Stimulated activated CD4-positive, alpha-beta T cell treated with anti-CD3 and anti-CD28 coated beads, Interleukin-1b, Interleukin-23, amount 100 ng/mL, for 1 hour (primary cell): ENCODE results near the gene FLOT2.
"Not testable (repeated sequence)": the region's sequence is repeated elsewhere in the genome, so short reads cannot be mapped to it uniquely, and the experiment has no call there.

ENCODE experiments used
- DNase-seq, 2 donors: peaks; one replicate each; pipeline ENCODE4 v3.0.0-alpha.2; 2020; ENCODE audit warnings: low read depth in 2 of 2

The FLOT2 gene

DNA sequence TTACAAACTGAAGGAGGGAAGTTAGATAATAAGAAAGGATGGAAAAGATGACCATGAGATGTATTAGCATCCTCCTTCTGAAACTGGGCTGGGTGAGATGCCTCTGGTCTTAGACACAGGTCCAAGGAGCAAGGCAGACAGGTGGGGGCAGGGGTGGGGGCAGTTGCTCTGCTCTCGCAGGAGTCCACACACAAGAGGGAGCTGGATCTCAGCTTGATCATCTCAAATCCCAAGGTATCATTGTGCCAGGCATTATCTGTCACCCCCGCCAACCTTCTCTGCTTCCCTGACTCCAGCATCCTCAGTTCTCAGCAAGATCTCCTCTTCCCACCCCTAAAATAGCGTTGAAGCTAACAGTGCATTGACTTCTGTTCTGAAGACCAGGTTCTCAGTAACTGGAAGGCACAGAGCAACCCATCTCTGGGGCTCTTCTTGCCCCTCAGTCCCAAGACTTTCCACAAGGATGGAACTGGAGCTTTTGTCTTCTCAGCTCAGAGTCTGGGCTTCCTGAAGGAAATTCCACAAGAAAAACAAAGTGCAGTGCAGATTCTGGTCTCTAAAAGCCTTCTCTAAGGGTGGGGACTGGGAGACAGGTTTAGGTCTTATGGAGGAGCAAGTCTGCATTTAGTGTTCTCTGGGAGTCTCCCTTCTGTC lies 1.6 kb downstream of the FLOT2 start:
- DNase-seq = no peak

DNA sequence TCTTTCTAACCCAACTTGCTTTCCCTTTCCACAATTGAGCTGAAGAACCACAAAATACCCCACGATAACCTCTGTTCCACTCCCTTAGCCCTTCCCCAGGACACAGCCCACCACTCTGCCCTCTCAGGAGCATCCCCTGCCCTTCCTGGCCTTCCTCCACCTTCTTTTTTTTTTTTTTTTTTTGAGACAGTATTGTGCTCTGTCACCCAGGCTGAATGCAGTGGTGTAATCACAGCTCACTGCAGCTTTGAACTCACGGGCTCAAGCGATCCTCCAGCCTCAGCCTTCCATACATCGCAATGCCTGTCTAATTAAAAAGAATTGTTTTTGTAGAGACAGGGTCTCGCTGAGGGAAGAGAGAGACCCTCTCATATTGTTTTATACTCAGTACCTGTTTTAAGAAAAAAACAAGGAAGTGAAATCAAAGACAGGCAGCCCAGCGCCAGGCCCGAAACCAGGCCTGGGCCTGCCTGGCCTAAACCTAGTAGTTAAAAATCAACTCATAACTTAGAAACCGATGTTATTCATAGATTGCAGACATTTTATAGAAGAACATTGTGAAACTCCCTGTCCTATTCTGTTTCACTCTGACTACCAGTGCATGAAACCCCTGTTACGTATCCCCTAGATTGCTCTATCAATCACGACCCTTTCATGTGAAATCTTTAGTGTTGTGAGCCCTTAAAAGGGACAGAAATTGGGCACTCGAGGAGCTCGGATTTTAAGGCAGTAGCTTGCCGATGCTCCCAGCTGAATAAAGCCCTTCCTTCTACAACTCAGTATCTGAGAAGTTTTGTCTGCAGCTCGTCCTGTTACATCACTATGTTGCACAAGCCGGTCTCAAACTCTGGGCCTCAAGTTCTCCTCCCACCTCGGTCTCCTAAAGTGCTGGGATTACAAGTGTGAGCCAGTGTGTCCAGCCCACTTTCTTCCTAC lies 4.0 kb downstream of the FLOT2 start:
- DNase-seq = not testable (repeated sequence)

GRCh38 chr17:28892024-28892423 lies 5.5 kb downstream of the FLOT2 start:
- no peak for DNase-seq

DNA sequence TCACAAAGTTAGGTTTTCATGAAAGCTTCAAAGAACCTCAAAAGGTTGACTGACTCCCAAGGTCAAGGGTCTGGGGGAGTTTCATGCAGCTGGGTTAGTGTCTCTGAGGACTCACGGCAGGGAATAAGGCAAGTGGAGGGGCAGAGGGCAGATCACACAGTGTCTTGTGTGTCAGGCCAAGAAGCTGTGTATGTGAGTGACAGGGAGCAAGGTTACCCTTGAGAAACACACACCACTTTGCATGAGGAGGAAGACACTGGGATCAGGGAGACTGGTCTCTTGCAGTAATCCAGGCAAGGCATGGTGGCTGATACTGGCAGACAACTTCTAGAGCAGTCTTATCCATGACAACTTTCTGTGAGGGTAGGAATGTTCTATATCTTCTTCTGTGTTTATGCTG lies 6.3 kb downstream of the FLOT2 start:
- no peak for DNase-seq

DNA sequence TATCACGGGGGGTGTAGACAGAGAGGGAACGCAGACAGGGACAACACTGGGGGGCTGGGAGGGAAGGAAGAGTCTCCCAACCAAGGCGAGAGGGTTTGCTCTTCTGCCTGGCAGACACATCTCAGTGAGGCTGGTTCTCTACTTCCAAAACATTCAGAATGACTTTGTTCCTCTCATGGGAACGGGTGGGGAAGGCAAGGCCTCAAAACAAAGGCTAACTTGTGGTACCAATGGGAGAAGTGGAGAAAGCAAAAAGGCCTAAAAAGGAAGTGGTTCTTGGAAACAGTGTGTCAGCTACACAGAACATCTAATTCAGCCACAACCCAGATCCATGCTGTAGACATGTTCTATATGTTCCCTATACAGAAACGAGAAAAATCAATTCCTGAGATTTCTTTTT lies 7.5 kb downstream of the FLOT2 start:
- no peak for DNase-seq

DNA sequence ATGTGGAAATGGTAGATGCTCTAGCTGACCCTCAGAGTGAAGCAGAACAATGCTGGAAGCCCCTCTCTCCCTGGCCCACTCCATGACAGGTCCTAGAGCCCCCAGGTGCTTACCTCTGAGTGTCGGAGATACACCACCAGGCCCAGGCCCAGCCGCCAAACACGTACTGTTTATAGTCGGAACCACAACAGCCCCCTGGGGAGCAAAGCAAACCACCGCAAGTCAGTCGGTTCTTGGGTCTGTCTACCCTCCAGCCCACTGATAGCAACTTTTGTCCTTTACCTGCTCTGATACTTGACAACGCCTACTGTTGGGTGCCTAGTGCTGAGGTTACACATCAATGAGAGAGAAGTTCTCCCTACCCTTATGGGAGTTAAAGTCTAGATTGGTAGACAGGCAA lies 8.7 kb downstream of the FLOT2 start:
- DNase-seq = no peak

DNA sequence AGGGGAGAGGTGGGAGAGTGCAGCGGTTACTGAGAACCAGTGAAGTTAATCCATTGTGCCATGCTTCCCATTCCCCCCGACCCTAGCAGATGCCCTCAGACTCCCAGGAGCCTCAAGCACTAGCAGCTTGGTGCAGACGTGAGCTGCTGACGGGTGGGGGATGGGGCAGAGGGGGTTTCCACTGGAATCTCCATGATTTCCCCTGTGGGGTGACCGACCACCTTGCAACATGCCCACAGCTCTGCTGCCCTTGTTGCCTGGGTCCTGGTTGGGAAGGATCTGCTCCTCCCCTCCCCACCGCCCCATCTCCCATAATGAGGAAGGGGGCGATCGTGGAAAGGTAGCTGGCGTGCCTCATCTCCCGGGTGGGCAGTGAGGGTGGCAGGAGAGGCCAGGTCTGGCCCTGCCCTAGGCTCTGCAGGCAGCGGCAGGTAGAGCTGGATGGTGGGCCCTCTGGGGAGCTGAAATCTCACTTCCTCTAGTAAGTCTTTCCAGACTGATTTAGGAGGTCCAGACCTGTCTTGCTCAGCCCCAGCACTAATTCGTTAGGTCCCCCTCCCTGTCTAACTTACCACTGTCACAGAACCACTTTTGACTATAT lies 9.6 kb downstream of the FLOT2 start:
- no peak for DNase-seq

DNA sequence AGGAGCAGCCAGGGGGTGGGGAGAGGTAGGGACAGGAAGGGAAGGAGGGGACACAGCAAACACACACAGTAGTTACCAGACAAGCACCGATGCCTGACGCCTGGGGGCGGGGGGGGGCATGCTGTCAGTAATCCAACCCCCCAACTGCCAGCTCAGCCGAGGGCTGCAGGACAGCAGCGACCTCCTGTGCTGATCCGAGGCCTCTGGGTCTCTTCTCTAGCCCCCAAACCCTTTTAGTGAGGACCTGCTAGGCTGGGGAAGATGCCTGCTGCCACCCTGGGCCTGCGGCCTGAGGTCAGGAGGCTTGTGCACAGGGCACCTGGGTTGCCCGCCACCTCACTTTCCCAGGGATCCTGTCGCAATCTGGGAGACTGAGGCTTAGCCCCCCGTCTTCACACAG lies 11.6 kb downstream of the FLOT2 start:
- DNase-seq = no peak

GRCh38 chr17:28885363-28885762 lies 12.2 kb downstream of the FLOT2 start:
- DNase-seq = no peak

DNA sequence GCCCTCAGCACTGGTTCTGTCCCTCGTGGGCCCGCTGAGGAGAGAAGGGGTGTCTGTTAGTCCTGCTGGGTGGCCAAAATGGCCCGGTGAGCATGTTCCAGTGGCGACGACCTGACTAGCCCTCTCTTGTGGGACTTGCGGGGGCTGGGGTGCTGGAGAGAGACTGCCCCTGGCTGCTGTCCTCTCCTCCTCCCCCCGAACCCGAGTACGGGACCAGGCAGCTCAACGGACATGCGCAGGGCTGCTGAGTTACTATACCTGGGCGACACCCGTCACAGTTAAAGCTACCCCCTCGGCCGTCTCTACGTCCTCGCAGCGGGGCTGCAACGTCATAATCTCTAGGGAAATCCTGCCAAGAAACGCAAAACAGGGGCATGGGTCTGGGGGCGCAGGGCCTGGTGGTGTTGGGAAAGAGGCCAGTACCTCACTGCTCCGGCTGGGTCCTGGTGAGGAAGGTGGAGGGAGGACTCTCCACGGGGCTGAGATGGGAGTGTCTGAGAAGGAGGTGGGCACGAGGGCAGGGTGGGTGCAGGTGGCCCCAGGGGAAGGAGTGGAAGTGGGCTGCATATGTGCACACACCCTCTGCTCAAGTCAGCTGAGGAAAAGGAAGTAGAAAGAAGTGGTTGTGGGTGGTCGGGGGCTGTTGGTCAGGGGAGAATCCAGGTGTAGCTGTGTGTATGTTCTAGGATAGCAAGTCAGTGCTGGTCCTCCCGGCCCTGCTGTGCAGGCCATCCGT lies 13.4 kb downstream of the FLOT2 start:
- DNase-seq = no peak

DNA sequence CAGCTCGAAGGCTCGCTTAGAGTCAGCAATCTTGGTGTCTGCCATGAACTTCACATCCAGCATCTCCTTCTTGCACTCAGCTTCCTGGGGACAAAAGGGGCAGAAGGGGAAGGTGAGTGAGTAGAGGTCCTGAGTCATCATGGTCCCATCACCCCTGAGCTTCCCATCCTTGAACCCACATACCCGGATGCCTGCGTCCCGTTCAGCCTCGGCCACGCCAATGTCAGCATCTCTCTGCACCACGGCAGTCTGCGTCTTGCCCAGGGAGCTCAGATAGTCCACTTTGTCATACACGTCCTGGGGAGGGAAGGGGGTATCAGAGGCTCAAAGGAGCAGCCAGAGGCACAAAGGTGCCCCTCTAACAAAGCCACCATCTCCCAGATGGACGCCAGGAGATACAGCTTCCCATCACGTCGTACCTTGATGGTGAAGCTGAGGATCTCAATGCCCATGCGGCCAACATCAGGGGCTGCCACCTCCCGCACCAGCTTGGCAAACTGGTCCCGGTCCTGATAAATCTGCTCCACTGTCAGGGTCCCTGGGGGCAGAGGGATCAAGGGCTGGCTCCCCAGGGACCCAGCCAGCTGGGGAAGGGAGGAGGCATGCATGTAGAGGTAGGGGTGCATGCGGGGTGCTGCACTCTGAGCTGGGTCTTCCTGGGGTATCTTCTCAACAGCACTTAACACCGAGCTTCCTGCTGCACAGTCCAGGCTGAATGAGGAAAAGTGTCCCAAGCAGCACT lies 15.2 kb downstream of the FLOT2 start:
- no peak for DNase-seq

DNA sequence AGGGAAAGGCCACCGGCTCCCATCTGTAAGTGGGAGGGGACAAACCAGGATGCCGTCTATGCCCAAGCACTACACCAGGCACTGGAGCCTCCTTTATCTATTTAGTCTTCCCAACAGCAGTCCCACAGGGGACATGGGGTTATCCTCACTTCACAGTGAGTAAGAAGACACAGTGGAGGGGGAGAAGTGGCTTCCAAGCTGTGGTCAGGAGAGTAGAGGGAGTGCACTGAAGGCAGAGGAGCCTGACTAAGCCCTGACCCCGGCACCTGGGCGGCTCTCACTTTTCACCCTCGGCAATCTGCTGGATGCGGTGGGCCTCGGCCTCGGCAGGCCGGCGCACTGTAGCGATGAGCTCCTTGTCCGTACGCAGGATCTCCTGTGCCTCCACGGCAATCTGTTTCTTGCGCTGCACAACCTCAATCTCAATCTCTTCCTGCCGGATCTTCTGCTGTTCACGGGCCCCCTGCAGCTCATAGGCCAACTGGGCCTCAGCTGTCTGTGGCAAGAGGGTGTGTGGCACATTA lies 15.9 kb downstream of the FLOT2 start:
- DNase-seq = no peak

DNA sequence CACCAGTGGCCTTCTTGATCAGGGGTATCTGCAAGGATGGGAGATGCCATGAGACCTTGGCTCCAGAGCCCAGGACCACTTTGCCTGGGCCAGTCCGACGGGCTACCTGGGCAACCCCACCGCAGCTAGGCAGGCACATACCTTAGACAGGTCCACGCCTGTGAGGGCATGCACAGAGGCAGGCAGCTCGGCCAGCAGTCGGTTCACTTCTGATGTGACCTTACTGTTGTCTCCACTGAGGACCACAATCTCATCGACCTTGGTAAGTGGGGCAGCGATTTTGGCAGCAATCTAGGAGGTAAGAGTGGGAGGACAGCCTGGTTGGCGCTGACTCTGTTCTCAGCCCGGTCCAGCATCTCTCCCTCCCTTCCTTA lies 17.0 kb downstream of the FLOT2 start:
- no peak for DNase-seq

DNA sequence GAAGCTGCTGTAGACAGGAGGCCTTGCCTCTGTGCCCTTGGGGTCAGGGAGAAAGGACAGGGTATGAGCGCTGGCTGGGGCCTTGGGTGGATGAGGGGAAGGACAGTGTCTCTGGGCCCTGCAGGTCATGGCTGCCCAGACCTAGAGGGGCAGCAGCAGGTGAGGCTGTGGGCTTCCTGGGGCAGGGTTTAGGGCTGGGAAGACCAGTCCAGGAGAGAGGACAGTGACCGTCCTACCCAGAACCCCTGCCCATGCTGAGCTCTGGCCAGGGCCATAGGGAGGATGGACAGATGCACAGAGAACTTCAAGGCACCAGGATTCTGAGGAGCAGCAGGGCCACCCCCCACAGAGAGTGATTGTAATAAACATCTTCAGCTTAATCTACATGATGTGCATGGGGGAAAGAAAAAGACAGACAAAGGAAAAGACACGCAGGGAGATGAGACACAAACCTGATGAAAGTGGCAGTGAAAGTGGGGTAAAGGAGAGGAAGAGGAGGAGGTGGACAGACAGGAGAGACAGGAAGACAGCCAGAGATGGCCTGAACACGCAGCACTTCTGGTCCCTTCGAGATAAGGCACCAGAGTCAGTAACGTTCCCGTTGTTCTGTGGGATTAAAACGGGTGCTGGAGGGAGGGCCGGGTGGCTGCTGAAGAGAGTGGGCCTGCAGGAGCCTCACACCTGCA lies 17.5 kb downstream of the FLOT2 start:
- no peak for DNase-seq

GRCh38 chr17:28878981-28879380 lies 18.6 kb downstream of the FLOT2 start:
- DNase-seq = no peak

DNA sequence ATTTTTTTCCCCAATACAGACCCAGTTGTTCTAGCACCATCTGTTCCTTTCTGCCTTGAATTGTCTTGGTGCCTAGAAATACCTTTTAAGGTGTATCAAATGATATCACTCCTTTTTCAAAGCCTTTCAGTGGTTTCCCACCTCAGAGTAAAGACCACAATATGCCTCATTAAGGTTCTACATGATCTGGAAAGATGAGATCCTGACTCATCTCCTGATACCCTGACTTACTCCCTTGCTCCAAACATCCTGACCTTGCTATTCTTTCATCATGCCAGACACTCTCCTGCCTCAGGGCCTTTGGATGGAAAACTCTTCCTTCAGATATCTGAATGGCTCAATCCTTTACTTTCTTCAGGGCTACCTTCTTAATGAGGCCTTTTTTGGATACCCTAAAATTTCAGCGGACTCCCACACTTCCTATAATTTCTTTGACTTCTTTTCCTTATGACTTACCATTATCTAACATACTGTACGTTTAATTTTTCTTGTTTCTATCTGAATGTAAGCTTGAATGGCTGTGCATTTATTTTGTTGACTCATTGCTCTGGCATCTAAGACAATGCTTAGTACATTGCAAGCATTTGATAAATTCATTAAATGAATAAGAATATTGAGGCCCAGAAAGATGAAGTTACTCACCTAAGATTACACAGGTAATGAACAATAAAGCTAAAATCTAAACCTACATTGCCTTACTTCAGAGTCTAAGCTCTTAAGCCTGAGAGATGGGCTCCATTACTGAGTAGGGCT lies 19.2 kb downstream of the FLOT2 start:
- DNase-seq = no peak

GRCh38 chr17:28877150-28877711 lies 20.3 kb downstream of the FLOT2 start:
- DNase-seq = not testable (repeated sequence)

DNA sequence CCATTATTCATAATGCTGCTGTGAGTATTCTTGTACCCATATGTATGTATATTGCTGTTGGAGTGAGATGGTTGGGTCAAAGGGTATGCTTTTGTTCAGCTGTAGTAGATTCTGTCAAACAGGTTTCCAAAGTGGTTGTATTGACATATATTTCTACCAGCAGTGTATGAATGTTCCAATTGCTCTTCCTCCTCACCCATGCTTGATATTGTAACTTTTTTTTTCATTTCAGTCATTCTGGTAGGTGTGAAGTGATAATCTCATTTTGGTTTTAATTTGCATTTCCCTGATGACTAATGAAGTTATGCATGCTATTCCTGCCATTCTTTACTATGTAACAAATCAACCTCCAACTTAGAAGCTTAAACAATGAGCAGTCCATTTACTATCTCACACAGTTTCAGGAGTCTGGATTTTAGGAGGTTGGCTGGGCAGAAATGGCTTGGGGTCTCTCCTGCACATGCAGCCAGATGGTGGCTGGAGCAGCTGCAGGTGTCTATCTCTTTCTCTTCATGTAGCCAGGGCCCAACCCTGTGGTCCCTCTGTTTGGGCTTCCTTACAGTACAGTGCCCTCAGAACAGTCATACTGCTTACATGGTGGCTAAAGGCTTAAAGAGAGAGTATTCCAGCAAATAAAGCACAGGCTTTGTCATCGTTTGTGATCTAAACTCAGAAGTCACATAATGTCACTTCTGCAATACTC lies 21.5 kb downstream of the FLOT2 start:
- no peak for DNase-seq

GRCh38 chr17:28874750-28875149 lies 22.8 kb downstream of the FLOT2 start:
- DNase-seq = no peak
